Pons (tissue), 1 donor: ENCODE results near the gene URI1.

Source experiments
- DNase-seq: peaks from one replicate; pipeline ENCODE4 v3.0.0-alpha.2; 2016; ENCODE audit warnings: low spot score

Gene URI1

GRCh38 chr19:30059741-30060457 lies 117.9 kb downstream of the URI1 start:
- no peak for DNase-seq

DNA sequence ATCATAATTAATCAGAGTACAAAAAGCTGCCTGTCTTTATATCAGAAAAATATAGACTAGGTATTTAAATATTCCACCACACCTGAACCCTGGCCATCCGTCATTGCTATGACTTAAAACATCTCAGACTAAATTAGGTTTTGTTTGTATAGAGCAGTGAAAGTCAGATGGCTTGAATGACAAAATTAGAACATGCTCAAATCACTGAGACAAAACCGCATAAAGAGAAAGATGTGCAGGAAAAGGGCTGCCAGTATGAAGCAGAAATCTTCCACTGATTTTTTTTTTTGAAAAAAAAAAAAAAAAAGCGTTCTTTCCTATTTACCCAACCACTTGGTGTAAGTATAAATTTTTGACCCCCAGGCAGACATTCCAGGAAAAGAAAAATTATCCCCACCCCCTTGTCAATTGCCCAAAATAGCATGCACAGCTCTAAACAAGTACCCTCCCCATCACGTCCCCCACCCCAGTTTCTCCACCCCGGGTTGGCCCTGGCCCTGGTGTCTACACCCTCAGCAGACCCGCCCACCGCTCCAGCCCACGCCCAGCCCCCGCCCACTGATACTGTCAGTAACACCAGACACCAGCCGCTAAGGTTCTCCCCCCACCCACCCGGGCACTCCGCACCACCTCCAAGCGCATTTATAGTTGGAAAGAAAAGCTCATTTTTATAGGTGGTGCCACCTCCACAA lies 118.6 kb downstream of the URI1 start:
- DNase-seq: no peak

DNA sequence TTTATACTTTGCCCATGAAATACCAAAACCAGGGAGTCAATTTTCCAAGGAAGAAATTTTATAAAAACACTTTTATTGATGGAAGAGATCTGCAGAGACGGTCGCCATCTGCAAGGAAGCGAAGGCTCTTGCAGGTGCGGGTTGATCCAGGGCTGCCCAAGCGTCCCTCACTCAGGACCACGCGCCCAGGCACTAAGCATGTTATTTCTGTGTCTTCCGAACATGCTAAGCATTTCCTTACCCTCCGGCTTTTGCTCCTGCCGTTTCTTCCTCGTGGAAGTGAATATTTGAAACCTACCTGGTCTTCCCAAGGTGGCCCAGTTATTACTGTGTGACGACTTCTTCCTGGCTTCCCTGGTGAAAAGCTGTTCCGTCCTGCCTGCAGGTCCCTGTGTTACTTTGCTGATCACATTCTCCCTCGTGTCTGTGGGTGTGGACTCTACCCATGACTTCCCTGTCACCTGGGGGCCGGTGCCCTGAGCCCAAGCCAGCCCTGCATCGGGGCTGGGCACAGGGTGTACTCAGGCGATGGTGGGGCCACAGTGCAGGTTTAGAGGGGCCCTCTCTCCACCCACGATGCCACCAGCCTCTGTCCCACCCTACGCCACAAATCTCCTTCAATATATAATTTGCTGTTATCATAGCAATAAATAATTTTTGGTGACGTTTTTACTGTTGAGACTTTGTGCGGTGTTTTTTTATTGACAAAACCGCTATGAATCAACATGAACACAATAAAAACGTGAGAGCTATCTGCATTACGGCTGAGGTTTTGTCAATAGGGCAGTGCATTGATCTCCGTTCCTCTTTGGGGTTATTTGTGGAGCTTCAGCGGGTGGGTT lies 119.4 kb downstream of the URI1 start:
- DNase-seq: no peak

DNA sequence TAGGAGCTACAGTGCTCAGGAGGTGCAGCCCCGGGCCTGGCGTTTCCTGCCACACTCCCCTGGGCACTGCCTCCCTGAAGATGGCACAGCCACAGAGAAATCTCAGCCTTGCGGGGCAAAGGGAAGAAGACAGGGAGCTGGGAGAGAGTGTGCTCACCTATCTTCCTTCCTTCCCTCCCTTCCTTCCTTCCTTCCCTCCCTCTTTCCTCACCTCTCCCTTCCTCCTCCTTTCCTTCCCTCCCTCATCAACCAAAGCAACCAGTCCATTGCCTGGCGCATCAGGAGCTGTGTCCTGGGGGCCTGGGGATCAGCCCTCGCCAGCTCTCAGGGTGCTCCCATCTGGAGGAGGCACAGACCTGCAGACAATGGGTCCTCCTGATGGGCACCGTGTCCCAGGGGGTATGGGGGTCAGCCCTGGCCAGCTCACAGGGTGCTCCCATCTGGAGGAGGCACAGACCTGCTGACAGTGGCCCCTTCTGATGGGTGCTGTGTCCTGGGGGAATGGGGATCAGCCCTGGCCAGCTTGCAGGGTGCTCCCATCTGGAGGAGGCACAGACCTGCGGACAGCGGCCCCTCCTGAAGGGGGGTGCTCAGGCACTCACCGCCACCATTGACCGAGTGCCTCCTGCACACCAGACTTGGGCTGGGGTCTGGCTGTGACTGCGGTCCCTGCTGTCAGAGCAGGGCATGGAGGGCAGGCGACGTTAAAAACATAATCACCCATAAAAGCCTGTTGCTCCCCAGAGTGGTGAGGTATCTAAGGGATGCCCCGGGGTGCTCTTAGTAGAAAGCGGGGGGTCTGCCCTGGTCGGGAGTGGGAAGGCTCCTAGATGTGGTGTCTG lies 120.2 kb downstream of the URI1 start:
- DNase-seq: no peak

GRCh38 chr19:30062907-30063649 lies 121.0 kb downstream of the URI1 start:
- no peak for DNase-seq

DNA sequence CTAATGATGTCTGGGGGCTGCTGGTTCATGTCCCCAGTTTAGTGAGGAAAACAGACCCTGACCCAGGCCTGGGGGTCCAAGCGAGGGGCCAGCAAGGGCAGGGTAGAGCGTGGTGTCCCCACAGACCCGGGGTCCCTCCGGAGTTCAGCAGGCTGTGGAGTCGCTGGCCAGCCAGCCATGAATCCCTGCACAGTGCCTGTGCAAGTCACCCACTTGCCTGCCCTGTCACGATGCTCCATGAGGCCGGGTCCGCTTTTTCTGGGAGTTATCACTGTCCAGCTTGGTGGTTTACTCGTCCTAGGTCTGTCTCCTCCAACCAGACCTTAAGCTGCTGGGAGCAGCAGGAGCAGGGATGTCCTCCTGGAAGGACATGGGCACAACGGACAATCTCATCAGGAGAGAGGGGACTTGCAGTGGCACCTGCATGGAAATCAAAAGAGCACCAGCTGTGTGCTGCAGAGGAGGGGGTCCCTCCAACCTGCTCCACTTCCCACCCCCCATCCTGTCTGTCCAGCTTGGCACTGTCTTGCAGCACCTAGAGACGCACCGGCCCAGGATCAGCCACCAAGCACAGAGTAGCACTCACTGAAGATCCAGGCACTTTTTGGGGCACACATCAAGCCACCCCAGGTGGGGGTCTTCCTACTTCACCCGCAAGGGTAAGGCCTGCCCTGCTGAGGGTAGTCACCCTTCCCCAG lies 121.8 kb downstream of the URI1 start:
- no peak for DNase-seq

GRCh38 chr19:30064348-30064699 lies 122.3 kb downstream of the URI1 start:
- no peak for DNase-seq

DNA sequence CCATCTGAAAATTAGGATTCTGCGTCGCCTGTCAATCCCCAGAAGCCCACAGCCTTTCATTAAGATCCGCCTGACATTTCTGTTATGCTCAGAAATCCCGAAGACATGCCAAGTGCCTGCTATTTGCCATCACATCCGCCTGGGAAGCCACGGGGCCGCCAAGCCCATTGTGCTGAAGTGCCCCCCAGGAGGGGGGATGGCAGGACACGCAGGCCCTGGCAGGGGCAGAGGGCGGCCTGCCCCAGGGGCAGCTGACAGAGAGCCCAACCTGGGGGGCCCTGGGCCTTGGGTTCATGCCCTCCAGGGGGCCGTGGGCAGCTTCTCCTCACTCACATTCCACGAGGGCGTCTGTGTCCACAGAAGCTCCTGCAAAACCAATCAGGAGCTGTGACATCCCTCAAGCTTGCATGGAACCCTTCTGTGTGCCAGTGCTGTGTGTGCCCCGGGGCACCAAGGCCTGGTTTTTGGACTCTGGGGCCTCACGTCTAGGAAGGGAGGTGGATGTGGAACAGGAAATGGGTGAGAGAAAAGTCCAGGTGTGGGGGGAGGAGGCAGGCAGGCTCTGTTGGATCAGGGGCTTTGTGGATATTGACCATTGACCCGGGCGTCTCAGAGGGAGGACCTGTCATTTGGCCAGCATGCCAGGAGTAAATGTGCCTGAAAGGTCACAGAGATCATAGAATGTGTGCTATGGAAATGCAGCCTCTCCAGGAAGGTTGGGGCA lies 122.9 kb downstream of the URI1 start:
- no peak for DNase-seq

DNA sequence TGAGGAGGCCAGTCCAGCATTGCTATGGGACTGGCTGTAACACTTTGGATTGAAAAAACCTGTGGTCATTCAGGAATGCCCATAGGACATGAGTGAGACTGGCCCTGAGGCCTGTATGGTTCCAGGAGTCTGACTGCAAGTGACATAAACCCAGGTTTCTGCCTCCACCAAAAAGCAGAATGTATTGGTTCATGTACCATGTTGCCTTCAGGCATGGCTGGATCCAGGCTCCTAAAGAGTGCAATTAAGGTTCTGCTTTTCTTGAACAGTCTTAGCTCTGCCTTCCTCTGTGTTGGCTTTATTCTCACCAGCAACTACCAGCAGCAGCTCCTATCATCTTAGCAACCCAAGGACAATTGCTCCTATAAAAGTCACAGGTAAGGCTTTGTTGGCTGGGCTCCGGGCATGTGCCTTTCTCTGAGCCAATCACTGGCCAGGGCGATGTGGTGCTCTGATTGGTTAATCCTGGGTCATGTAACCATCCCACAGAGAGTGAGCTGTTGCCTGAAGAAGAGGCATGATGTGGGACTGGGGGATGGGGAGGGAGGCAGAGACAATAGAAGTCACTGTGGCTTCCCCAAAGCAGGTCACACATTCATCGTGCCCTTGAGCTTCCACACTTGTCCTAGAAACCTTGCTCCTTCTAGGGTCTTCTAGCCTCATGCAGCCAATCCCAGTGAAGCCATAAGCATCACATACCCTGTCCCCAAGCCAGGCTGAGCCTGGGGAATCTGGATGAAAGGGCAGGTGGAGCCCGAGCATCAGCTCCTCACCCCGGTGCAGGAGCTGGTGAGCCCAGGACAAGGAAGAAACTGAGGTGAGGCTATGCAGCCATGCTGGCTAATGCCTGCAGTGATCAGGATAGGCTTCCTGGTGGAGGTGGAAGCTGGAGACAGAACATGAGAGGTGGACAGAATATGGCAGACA lies 123.9 kb downstream of the URI1 start:
- no peak for DNase-seq
